NCI-H774 (cell line): ENCODE results near the gene DRD1.
"Not testable (repeated sequence)": the region's sequence is repeated elsewhere in the genome, so short reads cannot be mapped to it uniquely, and the experiment has no call there.

Experiments used
- DNase-seq: peaks from one replicate; lab custom pipeline; 2025; lab: John Stamatoyannopoulos, UW

The DRD1 gene

GRCh38 chr5:175467983-175468690, 24.2 kb upstream of the DRD1 start:
- DNase-seq: no peak

GRCh38 chr5:175466700-175467318, 22.8 kb upstream of the DRD1 start:
- no peak for DNase-seq

GRCh38 chr5:175465282-175465681, 21.3 kb upstream of the DRD1 start:
- DNase-seq: no peak

- DNase-seq: no peak
Observed at GRCh38 chr5:175464942-175465233, 20.9 kb upstream of the DRD1 start.

- DNase-seq: peak; percentile 86
Observed at GRCh38 chr5:175464074-175464941, 20.3 kb upstream of the DRD1 start.

GRCh38 chr5:175463641-175464040, 19.7 kb upstream of the DRD1 start:
- DNase-seq: no peak

GRCh38 chr5:175461370-175461769, 17.4 kb upstream of the DRD1 start:
- DNase-seq: no peak

GRCh38 chr5:175460552-175460951, 16.6 kb upstream of the DRD1 start:
- DNase-seq: no peak

- no peak for DNase-seq
Observed at GRCh38 chr5:175460126-175460525, 16.1 kb upstream of the DRD1 start.

GRCh38 chr5:175457466-175457865, 13.5 kb upstream of the DRD1 start:
- DNase-seq: no peak

- no peak for DNase-seq
Observed at GRCh38 chr5:175456105-175456742, 12.2 kb upstream of the DRD1 start.

- DNase-seq: not testable (repeated sequence)
Observed at GRCh38 chr5:175454338-175454737, 10.4 kb upstream of the DRD1 start.

GRCh38 chr5:175452166-175452565, 8.2 kb upstream of the DRD1 start:
- DNase-seq: no peak

GRCh38 chr5:175448276-175448675, 4.3 kb upstream of the DRD1 start:
- no peak for DNase-seq

GRCh38 chr5:175447571-175447970, 3.6 kb upstream of the DRD1 start:
- DNase-seq: no peak

- DNase-seq: not testable (repeated sequence)
Observed at GRCh38 chr5:175446378-175446777, 2.4 kb upstream of the DRD1 start.

- DNase-seq: no peak
Observed at GRCh38 chr5:175444905-175445456, 999 bp upstream of the DRD1 start.

GRCh38 chr5:175443514-175444059, 395 bp downstream of the DRD1 start:
- no peak for DNase-seq

- DNase-seq: no peak
Observed at GRCh38 chr5:175438234-175438857, 5.6 kb downstream of the DRD1 start.

GRCh38 chr5:175436359-175436758, 7.6 kb downstream of the DRD1 start:
- no peak for DNase-seq

- no peak for DNase-seq
Observed at GRCh38 chr5:175434800-175435199, 9.2 kb downstream of the DRD1 start.

- no peak for DNase-seq
Observed at GRCh38 chr5:175427762-175428161, 16.2 kb downstream of the DRD1 start.
